ENCODE results near the gene RDX. TPM values are rescaled to one million over a fixed set of nuclear protein-coding genes. Genes with fewer than 3 reads are reported as not detected.

Gene RDX
- total and polyA plus RNA-seq, 2 of the 8 experiments (the other 6 are each of a cell fraction or from before 2014, with no cell fraction given): 27.4 to 100 TPM

GRCh38 chr11:110147962-110148709, 148.3 kb downstream of the RDX start (continued):
- TF ChIP-seq CHD7 (IDR thresholded peaks at IDR 0.05; ENCODE audit: insufficient replicate concordance, low read length) (no peak), BRCA1 (IDR thresholded peaks at IDR 0.05; ENCODE audit: low read depth, low read length) (no peak), MAFK (IDR thresholded peaks at IDR 0.05; ENCODE audit: low read depth, low read length) (no peak), GTF2F1 (IDR thresholded peaks at IDR 0.05; ENCODE audit: borderline replicate concordance, low read depth, low read length) (no peak), E2F6 (IDR thresholded peaks at IDR 0.05) (no peak), TAF1 (IDR thresholded peaks at IDR 0.05; ENCODE audit: low read depth, low read length) (no peak)

Measured in H1 (cell line).